BE2C (cell line): ENCODE results near the gene PREX1.

Source experiments
- DNase-seq: peaks from one replicate; pipeline ENCODE4 v3.0.0-alpha.2; 2020
- H3K27me3 ChIP-seq: fragments of 250-450 bp; sonication (Bioruptor Pico); 2 replicates; pipeline ENCODE4 v1.5.1; 2020; ENCODE audit warnings: mild to moderate bottlenecking
- H3K36me3 ChIP-seq: fragments of 250-450 bp; sonication (Bioruptor Pico); 2 replicates; pipeline ENCODE4 v1.5.1; 2020; ENCODE audit warnings: mild to moderate bottlenecking
- H3K4me1 ChIP-seq: fragments of 250-450 bp; sonication (Bioruptor Pico); 2 replicates; pipeline ENCODE4 v1.5.1; 2020
- H3K4me3 ChIP-seq: 2 replicates; pipeline ENCODE4 v1.5.1; 2011; ENCODE audit warnings: low read depth, low read length
- H3K9me3 ChIP-seq: fragments of 250-450 bp; sonication (Bioruptor Pico); 2 replicates; pipeline ENCODE4 v1.5.1; 2020
- CTCF ChIP-seq: IDR thresholded peaks from 2 replicates; pipeline ENCODE4 v1.5.1; 2012; ENCODE audit warnings: mild to moderate bottlenecking, low read depth, low read length

PREX1 gene

DNA sequence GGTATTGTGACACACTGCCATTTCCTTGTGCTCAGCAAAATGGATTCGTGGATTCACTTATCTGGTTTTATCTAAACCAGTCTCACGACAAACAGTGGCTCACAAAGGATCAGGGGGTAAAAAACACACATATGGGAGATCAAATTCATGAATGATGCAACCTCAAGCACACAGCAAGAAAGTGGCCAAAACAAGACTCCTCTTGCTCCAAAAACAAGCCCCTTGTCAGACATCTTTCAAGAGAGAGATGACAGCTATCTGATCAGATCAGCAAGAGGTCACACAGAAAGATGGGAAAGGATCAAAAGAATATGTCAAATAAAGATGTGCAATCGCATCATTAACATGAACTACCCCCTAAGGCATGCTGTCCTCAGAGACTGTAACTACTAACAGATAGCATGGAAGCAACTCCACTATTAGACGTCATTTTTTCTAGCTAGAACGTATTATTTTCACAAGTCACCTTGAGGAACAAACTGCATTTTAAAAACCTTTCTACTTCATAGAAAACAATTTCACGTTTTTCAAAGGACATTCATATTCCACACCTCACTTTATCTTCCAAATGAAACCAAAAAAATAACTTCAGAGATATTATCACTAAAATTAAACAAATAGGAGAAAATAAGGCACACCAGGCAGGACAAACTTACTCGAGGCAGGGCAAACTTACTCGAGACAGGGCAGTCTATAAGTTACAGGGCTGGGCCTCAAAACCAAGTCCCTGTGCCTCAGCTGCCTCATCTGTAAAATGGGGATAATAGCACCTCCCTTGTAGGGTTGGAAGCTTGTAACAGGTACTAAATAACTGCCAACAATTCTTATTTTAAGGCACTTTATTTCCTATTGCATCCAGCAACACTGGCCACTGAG lies 122.3 kb downstream of the PREX1 start:
- no peak for DNase-seq
- no peak for TF ChIP-seq CTCF
- Histone ChIP-seq H3K4me1 (peaks cover 19% of the 10 kb centered on the region), H3K9me3 (no peaks in the 10 kb centered on the region), H3K36me3 (no peaks in the 10 kb centered on the region), H3K27me3 (no peaks in the 10 kb centered on the region), H3K4me3 (no peak overlapping the region)

- no peak for TF ChIP-seq CTCF
- no peak overlapping the region for H3K4me3 ChIP-seq
- no peaks in the 10 kb centered on the region for H3K9me3 ChIP-seq
- H3K36me3 ChIP-seq = no peaks in the 10 kb centered on the region
- no peak for DNase-seq
- peaks cover 19% of the 10 kb centered on the region for H3K4me1 ChIP-seq
- H3K27me3 ChIP-seq = no peaks in the 10 kb centered on the region
Observed at GRCh38 chr20:48704761-48705160, 123.0 kb downstream of the PREX1 start.

GRCh38 chr20:48703511-48704219 lies 124.1 kb downstream of the PREX1 start:
- TF ChIP-seq CTCF = no peak
- H3K36me3 ChIP-seq = no peaks in the 10 kb centered on the region
- H3K27me3 ChIP-seq = no peaks in the 10 kb centered on the region
- H3K4me3 ChIP-seq = no peak overlapping the region
- no peaks in the 10 kb centered on the region for H3K9me3 ChIP-seq
- peaks cover 20% of the 10 kb centered on the region for H3K4me1 ChIP-seq
- no peak for DNase-seq

DNA sequence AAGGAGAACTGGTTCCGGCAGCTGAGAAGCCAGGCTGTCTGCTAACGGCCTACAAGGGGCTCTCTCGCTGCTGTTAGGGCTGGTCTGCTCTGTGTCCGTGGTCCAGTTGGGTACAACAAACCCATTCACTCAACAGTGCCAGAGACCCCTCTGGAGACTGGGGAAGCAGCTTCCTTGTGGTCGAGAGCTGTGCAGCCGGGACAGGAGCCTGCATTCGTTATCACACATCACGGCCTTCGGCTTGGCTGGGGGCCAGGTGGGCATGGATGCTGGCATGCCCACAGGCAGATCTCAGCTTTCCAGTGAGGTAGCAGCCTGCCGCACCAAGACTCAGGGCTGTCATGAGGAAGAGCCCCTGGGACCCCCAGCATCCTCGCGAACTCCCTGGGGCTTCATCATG lies 124.7 kb downstream of the PREX1 start:
- H3K4me1 ChIP-seq = peaks cover 26% of the 10 kb centered on the region
- TF ChIP-seq CTCF = no peak

GRCh38 chr20:48702455-48702913 lies 125.3 kb downstream of the PREX1 start:
- no peak for DNase-seq

More for the DNA sequence above, 124.7 kb downstream of the PREX1 start:
- Histone ChIP-seq H3K36me3 (no peaks in the 10 kb centered on the region), H3K9me3 (no peaks in the 10 kb centered on the region), H3K27me3 (no peaks in the 10 kb centered on the region), H3K4me3 (no peak overlapping the region)
- DNase-seq = peak; percentile 67

More at GRCh38 chr20:48702455-48702913, 125.3 kb downstream of the PREX1 start:
- no peak for TF ChIP-seq CTCF
- no peak overlapping the region for H3K4me3 ChIP-seq
- H3K36me3 ChIP-seq = no peaks in the 10 kb centered on the region
- no peaks in the 10 kb centered on the region for H3K9me3 ChIP-seq
- peaks cover 32% of the 10 kb centered on the region for H3K4me1 ChIP-seq
- no peaks in the 10 kb centered on the region for H3K27me3 ChIP-seq
